ENCODE data around the gene TRMT11. TPM values are rescaled to one million over a fixed set of nuclear protein-coding genes. Genes with fewer than 3 reads are reported as not detected.
A peak's percentile ranks its signal among the peaks of the same experiment; 100 is the strongest.

Gene TRMT11
- total and polyA plus RNA-seq, 2 of the 13 experiments (the other 11 are each of a cell fraction or from before 2014, with no cell fraction given): 42.2 to 81.9 TPM

- TF ChIP-seq ZNF142 (CRISPR knock-in tag; IDR thresholded peaks at IDR 0.05) (peak; percentile 49; the same call in 1 of the 2 replicates), ZSCAN20 (CRISPR knock-in tag; IDR thresholded peaks at IDR 0.05; ENCODE audit: borderline replicate concordance) (peak; percentile 66), ZNF18 (CRISPR knock-in tag; IDR thresholded peaks at IDR 0.05; ENCODE audit: insufficient replicate concordance) (no peak), AKNA (CRISPR knock-in tag; IDR thresholded peaks at IDR 0.05; ENCODE audit: borderline replicate concordance) (peak; percentile 72; the same call in 1 of the 2 replicates), ONECUT2 (CRISPR knock-in tag; IDR thresholded peaks at IDR 0.05) (0 out of 2 replicates have a peak, but pooled peaks have one; percentile 12), FOXJ3 (CRISPR knock-in tag; IDR thresholded peaks at IDR 0.05; ENCODE audit: borderline replicate concordance) (peak; percentile 47; the same call in 1 of the 2 replicates), ZNF644 (CRISPR knock-in tag; IDR thresholded peaks at IDR 0.05; ENCODE audit: low read depth) (peak; percentile 42; the same call in 1 of the 2 replicates), ZNF577 (CRISPR knock-in tag; IDR thresholded peaks at IDR 0.05; ENCODE audit: borderline replicate concordance, low read depth) (0 out of 2 replicates have a peak, but pooled peaks have one; percentile 38), GFI1 (CRISPR knock-in tag; IDR thresholded peaks at IDR 0.05; ENCODE audit: borderline replicate concordance) (no peak), TGIF2 (CRISPR knock-in tag; IDR thresholded peaks at IDR 0.05) (peak; percentile 19; the same call in 1 of the 2 replicates), ZNF713 (CRISPR knock-in tag; IDR thresholded peaks at IDR 0.05) (no peak)
- TF ChIP-seq, protein P1, sequence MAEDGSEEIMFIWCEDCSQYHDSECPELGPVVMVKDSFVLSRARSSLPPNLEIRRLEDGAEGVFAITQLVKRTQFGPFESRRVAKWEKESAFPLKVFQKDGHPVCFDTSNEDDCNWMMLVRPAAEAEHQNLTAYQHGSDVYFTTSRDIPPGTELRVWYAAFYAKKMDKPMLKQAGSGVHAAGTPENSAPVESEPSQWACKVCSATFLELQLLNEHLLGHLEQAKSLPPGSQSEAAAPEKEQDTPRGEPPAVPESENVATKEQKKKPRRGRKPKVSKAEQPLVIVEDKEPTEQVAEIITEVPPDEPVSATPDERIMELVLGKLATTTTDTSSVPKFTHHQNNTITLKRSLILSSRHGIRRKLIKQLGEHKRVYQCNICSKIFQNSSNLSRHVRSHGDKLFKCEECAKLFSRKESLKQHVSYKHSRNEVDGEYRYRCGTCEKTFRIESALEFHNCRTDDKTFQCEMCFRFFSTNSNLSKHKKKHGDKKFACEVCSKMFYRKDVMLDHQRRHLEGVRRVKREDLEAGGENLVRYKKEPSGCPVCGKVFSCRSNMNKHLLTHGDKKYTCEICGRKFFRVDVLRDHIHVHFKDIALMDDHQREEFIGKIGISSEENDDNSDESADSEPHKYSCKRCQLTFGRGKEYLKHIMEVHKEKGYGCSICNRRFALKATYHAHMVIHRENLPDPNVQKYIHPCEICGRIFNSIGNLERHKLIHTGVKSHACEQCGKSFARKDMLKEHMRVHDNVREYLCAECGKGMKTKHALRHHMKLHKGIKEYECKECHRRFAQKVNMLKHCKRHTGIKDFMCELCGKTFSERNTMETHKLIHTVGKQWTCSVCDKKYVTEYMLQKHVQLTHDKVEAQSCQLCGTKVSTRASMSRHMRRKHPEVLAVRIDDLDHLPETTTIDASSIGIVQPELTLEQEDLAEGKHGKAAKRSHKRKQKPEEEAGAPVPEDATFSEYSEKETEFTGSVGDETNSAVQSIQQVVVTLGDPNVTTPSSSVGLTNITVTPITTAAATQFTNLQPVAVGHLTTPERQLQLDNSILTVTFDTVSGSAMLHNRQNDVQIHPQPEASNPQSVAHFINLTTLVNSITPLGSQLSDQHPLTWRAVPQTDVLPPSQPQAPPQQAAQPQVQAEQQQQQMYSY (CRISPR knock-in tag; IDR thresholded peaks at IDR 0.05): peak; percentile 59; the same call in 1 of the 2 replicates
Measured at GRCh38 chr6:125987026-125987617, 782 bp downstream of the TRMT11 start (continued).

Measured in HepG2 (cell line).